ENCODE measurements around the gene HLA-A. TPM values are rescaled to one million over a fixed set of nuclear protein-coding genes. Genes with fewer than 3 reads are reported as not detected.

Gene HLA-A
- total RNA-seq, 2 donors from 2014 or later, result 104 to 281 TPM

- DNase-seq (no peak), ATAC-seq (no peak)
- Histone ChIP-seq H3K27ac (peak overlapping the region; percentile 65 to 88 (median 76)), H3K4me3 (no peak overlapping the region), H3K9me3 (no peaks in the 10 kb centered on the region), H3K4me1 (peaks cover 44% of the 10 kb centered on the region), H3K36me3 (replicated peaks in 1 of 2; ENCODE audit: insufficient read depth in 1 of 2, low read depth in 2 of 2) (no peaks in the 10 kb centered on the region), H3K27me3 (no peaks in the 10 kb centered on the region)
- TF ChIP-seq POLR2A (IDR thresholded peaks at IDR 0.05), result no peak
- TF ChIP-seq, protein P1, sequence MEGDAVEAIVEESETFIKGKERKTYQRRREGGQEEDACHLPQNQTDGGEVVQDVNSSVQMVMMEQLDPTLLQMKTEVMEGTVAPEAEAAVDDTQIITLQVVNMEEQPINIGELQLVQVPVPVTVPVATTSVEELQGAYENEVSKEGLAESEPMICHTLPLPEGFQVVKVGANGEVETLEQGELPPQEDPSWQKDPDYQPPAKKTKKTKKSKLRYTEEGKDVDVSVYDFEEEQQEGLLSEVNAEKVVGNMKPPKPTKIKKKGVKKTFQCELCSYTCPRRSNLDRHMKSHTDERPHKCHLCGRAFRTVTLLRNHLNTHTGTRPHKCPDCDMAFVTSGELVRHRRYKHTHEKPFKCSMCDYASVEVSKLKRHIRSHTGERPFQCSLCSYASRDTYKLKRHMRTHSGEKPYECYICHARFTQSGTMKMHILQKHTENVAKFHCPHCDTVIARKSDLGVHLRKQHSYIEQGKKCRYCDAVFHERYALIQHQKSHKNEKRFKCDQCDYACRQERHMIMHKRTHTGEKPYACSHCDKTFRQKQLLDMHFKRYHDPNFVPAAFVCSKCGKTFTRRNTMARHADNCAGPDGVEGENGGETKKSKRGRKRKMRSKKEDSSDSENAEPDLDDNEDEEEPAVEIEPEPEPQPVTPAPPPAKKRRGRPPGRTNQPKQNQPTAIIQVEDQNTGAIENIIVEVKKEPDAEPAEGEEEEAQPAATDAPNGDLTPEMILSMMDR (IDR thresholded peaks at IDR 0.05), result no peak
- intact Hi-C loops (cut with DNase I), result no loop called here
- WGBS, 2 donors, result 13 to 17% methylated on average over 3 of the region's 3 CpGs
These were observed 22.2 kb downstream of the HLA-A start for GRCh38 chr6:29964518-29964886.

- peak in 2 of 3 donors; percentile 73 for TF ChIP-seq POLR2A (IDR thresholded peaks at IDR 0.05)
- TF ChIP-seq, protein P1 (IDR thresholded peaks at IDR 0.05), result no peak
- DNase-seq (peak; percentile 86 to 95 (median 94)), ATAC-seq (peak; percentile 88)
- intact Hi-C loops (cut with DNase I), result no loop called here
- H3K36me3 ChIP-seq (replicated peaks in 1 of 2; ENCODE audit: insufficient read depth in 1 of 2, low read depth in 2 of 2), result no peaks in the 10 kb centered on the region
- no peaks in the 10 kb centered on the region for H3K9me3 ChIP-seq
- H3K4me3 ChIP-seq, result no peak overlapping the region
- H3K4me1 ChIP-seq, result peaks cover 44% of the 10 kb centered on the region
- H3K27ac ChIP-seq, result peak overlapping the region; percentile 65 to 88 (median 72)
- 5 to 6% methylated on average over 7 of the region's 7 CpGs for WGBS, 2 donors
- no peaks in the 10 kb centered on the region for H3K27me3 ChIP-seq
These were observed 22.7 kb downstream of the HLA-A start for GRCh38 chr6:29964887-29965562.

GRCh38 chr6:29965563-29965872, 23.2 kb downstream of the HLA-A start:
- intact Hi-C loops (cut with DNase I), result no loop called here
- peaks cover 44% of the 10 kb centered on the region for H3K4me1 ChIP-seq
- no peak for TF ChIP-seq POLR2A (IDR thresholded peaks at IDR 0.05)
- DNase-seq (no peak), ATAC-seq (no peak)
- no peaks in the 10 kb centered on the region for H3K9me3 ChIP-seq
- H3K27me3 ChIP-seq, result no peaks in the 10 kb centered on the region
- H3K36me3 ChIP-seq (replicated peaks in 1 of 2; ENCODE audit: insufficient read depth in 1 of 2, low read depth in 2 of 2), result no peaks in the 10 kb centered on the region
- 19 to 22% methylated on average over 2 of the region's 2 CpGs for WGBS, 2 donors
- no peak overlapping the region for H3K4me3 ChIP-seq
- H3K27ac ChIP-seq, result peak overlapping the region; percentile 65 to 88 (median 72)

GRCh38 chr6:29965873-29966601, 23.7 kb downstream of the HLA-A start:
- 2 to 6% methylated on average over 8 of the region's 8 CpGs for WGBS, 2 donors
- peak overlapping the region; percentile 65 to 88 (median 72) for H3K27ac ChIP-seq
- intact Hi-C loops (cut with DNase I), result no loop called here
- TF ChIP-seq POLR2A (IDR thresholded peaks at IDR 0.05), result no peak
- TF ChIP-seq, protein P1 (IDR thresholded peaks at IDR 0.05), result no peak
- ATAC-seq, result peak; percentile 70
- DNase-seq, result peak; percentile 88 to 91 (median 90)
- no peaks in the 10 kb centered on the region for H3K36me3 ChIP-seq (replicated peaks in 1 of 2; ENCODE audit: insufficient read depth in 1 of 2, low read depth in 2 of 2)
- no peak overlapping the region for H3K4me3 ChIP-seq
- peaks cover 44% of the 10 kb centered on the region for H3K4me1 ChIP-seq
- H3K9me3 ChIP-seq, result no peaks in the 10 kb centered on the region
- H3K27me3 ChIP-seq, result no peaks in the 10 kb centered on the region

DNA sequence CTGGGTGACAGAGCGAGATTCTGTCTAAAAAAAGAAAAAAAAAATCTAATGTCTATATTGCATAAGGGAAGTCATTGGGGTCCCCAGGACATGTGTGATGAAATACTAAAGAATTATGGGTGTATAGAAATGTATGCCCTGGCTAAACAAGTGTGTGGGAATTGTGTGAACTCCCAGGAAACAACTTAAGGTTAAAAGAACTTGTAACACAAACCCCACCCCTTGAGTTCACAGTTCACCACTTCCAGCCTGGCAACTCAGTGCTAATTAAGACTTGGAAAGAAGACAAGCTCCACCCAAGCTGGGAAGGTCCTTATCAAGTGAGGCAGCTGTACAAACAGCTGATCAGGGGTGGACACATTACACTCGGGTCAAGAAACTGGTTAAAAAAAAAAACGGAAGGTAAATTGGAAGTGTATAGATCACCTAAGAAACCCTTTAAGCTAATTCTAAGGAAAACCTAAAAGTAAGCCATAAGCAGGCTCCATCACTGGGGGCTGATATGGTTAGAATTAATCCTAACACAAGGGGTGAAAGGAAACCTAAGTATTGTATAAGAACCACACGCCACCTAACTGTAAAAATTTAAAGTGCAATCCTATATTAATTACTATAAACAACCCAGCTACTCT, 25.2 kb downstream of the HLA-A start:
- Histone ChIP-seq H3K36me3 (replicated peaks in 1 of 2; ENCODE audit: insufficient read depth in 1 of 2, low read depth in 2 of 2) (no peaks in the 10 kb centered on the region), H3K27ac (peak overlapping the region; percentile 44 to 88 (median 72)), H3K4me1 (peaks cover 44% of the 10 kb centered on the region), H3K4me3 (no peak overlapping the region), H3K27me3 (no peaks in the 10 kb centered on the region), H3K9me3 (no peaks in the 10 kb centered on the region)
- peak; percentile 68 for ATAC-seq
- peak; percentile 67 to 85 (median 80) for DNase-seq
- WGBS, 2 donors, result 19 to 26% methylated on average over 4 of the region's 4 CpGs
- intact Hi-C loops (cut with DNase I), result no loop called here
- TF ChIP-seq POLR2A (IDR thresholded peaks at IDR 0.05), result no peak
- TF ChIP-seq, protein P1 (IDR thresholded peaks at IDR 0.05), result peak in 5 of 7 experiments; percentile 18 to 36 (median 33)

Measured in body of pancreas (tissue), 4 donors.